WTC11 (cell line): ENCODE measurements around the gene SPTBN4. TPM values are rescaled to one million over a fixed set of nuclear protein-coding genes. Genes with fewer than 3 reads are reported as not detected.

Source experiments
- ATAC-seq: fragments of 200-7000 bp; cut with Tn5 transposase; 2 replicates; pipeline ENCODE4 v1.10.0; 2021; ENCODE audit warnings: mild to moderate bottlenecking, moderate library complexity
- CTCF ChIA-PET: fragments of 300-600 bp; sonication (Branson Sonifier 250); formaldehyde crosslinking; loops from one replicate; lab custom pipeline; 2021; ENCODE audit warnings: antibody characterized with exemption; lab: Charles Lee
- POLR2A ChIA-PET: fragments of 350-600 bp; sonication (Branson Sonifier 250); formaldehyde crosslinking; loops from one replicate; lab custom pipeline; 2021; ENCODE audit warnings: antibody characterized with exemption; lab: Charles Lee
- DNase-seq: peaks from one replicate; pipeline ENCODE4 v3.0.0; 2021; ENCODE audit warnings: low spot score
- H3K27ac Mint-ChIP-seq: 2 replicates; pipeline ENCODE4 v1.8.0; 2021; ENCODE audit warnings: mixed read lengths
- H3K27me3 Mint-ChIP-seq: 2 replicates; pipeline ENCODE4 v1.8.0; 2021; ENCODE audit warnings: low read depth, mild to moderate bottlenecking, moderate library complexity, mixed read lengths
- H3K36me3 Mint-ChIP-seq: 2 replicates; pipeline ENCODE4 v1.8.0; 2021; ENCODE audit warnings: mixed read lengths
- H3K4me1 Mint-ChIP-seq: 2 replicates; pipeline ENCODE4 v1.8.0; 2022; ENCODE audit warnings: mixed read lengths
- H3K4me3 Mint-ChIP-seq: 2 replicates; pipeline ENCODE4 v1.8.0; 2021; ENCODE audit warnings: mild to moderate bottlenecking, moderate library complexity, mixed read lengths
- H3K9me3 Mint-ChIP-seq: 2 replicates; pipeline ENCODE4 v1.8.0; 2021; ENCODE audit warnings: mixed read lengths
- AFF4 ChIP-seq: sonication (generic); formaldehyde crosslinking; IDR thresholded peaks from 2 replicates; pipeline ENCODE4 v1.8.1; 2023; ENCODE audit warnings: mild to moderate bottlenecking, missing genetic modification reagents, borderline replicate concordance
- ATF6 ChIP-seq: sonication (generic); formaldehyde crosslinking; IDR thresholded peaks from 2 replicates; pipeline ENCODE4 v1.8.1; 2023; ENCODE audit warnings: mild to moderate bottlenecking, missing genetic modification reagents
- CREB1 ChIP-seq: sonication (generic); formaldehyde crosslinking; IDR thresholded peaks from 2 replicates; pipeline ENCODE4 v1.8.0; 2023; ENCODE audit warnings: mild to moderate bottlenecking, missing genetic modification reagents
- E2F5 ChIP-seq: sonication (generic); formaldehyde crosslinking; IDR thresholded peaks from 2 replicates; pipeline ENCODE4 v1.8.1; 2022; ENCODE audit warnings: mild to moderate bottlenecking, moderate library complexity, missing genetic modification reagents
- ELF4 ChIP-seq: sonication (generic); formaldehyde crosslinking; IDR thresholded peaks from 2 replicates; pipeline ENCODE4 v1.8.1; 2022; ENCODE audit warnings: low read depth, mild to moderate bottlenecking, moderate library complexity, missing genetic modification reagents
- FOXJ3 ChIP-seq: sonication (generic); formaldehyde crosslinking; IDR thresholded peaks from 2 replicates; pipeline ENCODE4 v1.9.0; 2021; ENCODE audit warnings: missing genetic modification reagents, mild to moderate bottlenecking, borderline replicate concordance
- FOXP1 ChIP-seq: sonication (generic); formaldehyde crosslinking; IDR thresholded peaks from 2 replicates; pipeline ENCODE4 v1.8.0; 2022; ENCODE audit warnings: missing genetic modification reagents, mild to moderate bottlenecking, moderate library complexity, borderline replicate concordance
- JUN ChIP-seq: sonication (generic); formaldehyde crosslinking; IDR thresholded peaks from 2 replicates; pipeline ENCODE4 v1.8.0; 2023; ENCODE audit warnings: mild to moderate bottlenecking, missing genetic modification reagents
- MAX ChIP-seq: sonication (generic); formaldehyde crosslinking; IDR thresholded peaks from 2 replicates; pipeline ENCODE4 v1.8.0; 2022; ENCODE audit warnings: mild to moderate bottlenecking, missing genetic modification reagents
- MYBL2 ChIP-seq: sonication (generic); formaldehyde crosslinking; IDR thresholded peaks from 2 replicates; pipeline ENCODE4 v1.8.1; 2023; ENCODE audit warnings: mild to moderate bottlenecking, moderate library complexity, missing genetic modification reagents
- NFYB ChIP-seq: sonication (generic); formaldehyde crosslinking; conservative IDR thresholded peaks from 2 replicates; pipeline ENCODE4 v1.8.0; 2022; ENCODE audit warnings: low read depth, missing genetic modification reagents
- SMAD4 ChIP-seq: sonication (generic); formaldehyde crosslinking; IDR thresholded peaks from 2 replicates; pipeline ENCODE4 v1.8.0; 2022; ENCODE audit warnings: mild to moderate bottlenecking, missing genetic modification reagents
- ZMAT4 ChIP-seq: fragments of 250-450 bp; sonication (Bioruptor Pico); IDR thresholded peaks from 2 replicates; pipeline ENCODE4 v1.9.0; 2021; ENCODE audit warnings: mild to moderate bottlenecking
- ZNF263 ChIP-seq: sonication (generic); formaldehyde crosslinking; IDR thresholded peaks from 2 replicates; pipeline ENCODE4 v1.8.1; 2022; ENCODE audit warnings: low read depth, mild to moderate bottlenecking, moderate library complexity, missing genetic modification reagents
- ZNF281 ChIP-seq: sonication (generic); formaldehyde crosslinking; IDR thresholded peaks from 2 replicates; pipeline ENCODE4 v1.8.0; 2023; ENCODE audit warnings: mild to moderate bottlenecking, missing genetic modification reagents
- ZNF425 ChIP-seq: fragments of 250-450 bp; sonication (Bioruptor Pico); conservative IDR thresholded peaks from 2 replicates; pipeline ENCODE4 v1.9.0; 2021; ENCODE audit warnings: mild to moderate bottlenecking
- ZNF512 ChIP-seq: sonication (generic); formaldehyde crosslinking; IDR thresholded peaks from 2 replicates; pipeline ENCODE4 v1.8.1; 2022; ENCODE audit warnings: missing genetic modification reagents, borderline replicate concordance
- total RNA-seq: library from RNA; stranded (reverse); gene quantifications from 3 replicates; pipeline ENCODE4 v1.2.3, GENCODE V29; 2021

SPTBN4 gene
- total RNA-seq, 1 experiment from 2014 or later, result 2.8 TPM

GRCh38 chr19:40607311-40608239 is 140.8 kb downstream of the SPTBN4 start (continued):
- 0 out of 2 replicates have a peak, but pooled peaks have one; percentile 50 for TF ChIP-seq JUN (CRISPR knock-in tag)
- peak; percentile 90 for TF ChIP-seq MAX (CRISPR knock-in tag)
- TF ChIP-seq ATF6 (CRISPR knock-in tag), result no peak
- no peak for TF ChIP-seq FOXJ3
- no peak for TF ChIP-seq ELF4
- peak; percentile 44; the same call in 1 of the 2 replicates for TF ChIP-seq FOXP1
- TF ChIP-seq ZNF263, result no peak
- no peak for TF ChIP-seq MYBL2

GRCh38 chr19:40608240-40608621 is 141.4 kb downstream of the SPTBN4 start:
- peaks cover 3% of the 10 kb centered on the region; the same call in 1 of the 2 replicates for H3K36me3 Mint-ChIP-seq
- H3K9me3 Mint-ChIP-seq, result no peaks in the 10 kb centered on the region
- no peak overlapping the region for H3K27ac Mint-ChIP-seq
- no peak for TF ChIP-seq E2F5 (CRISPR knock-in tag)
- TF ChIP-seq SMAD4 (CRISPR knock-in tag), result no peak
- no peak for TF ChIP-seq FOXJ3
- TF ChIP-seq ZNF425, result no peak
- no peak for TF ChIP-seq NFYB (CRISPR knock-in tag)
- no peak for TF ChIP-seq ZNF281 (CRISPR knock-in tag)
- TF ChIP-seq ZMAT4 (CRISPR knock-in tag), result no peak
- no peak for TF ChIP-seq ATF6 (CRISPR knock-in tag)
- TF ChIP-seq FOXP1, result no peak
- TF ChIP-seq AFF4 (CRISPR knock-in tag), result no peak
- no peak for TF ChIP-seq CREB1 (CRISPR knock-in tag)
- TF ChIP-seq ZNF512 (CRISPR knock-in tag), result no peak
- H3K27me3 Mint-ChIP-seq, result peaks cover 92% of the 10 kb centered on the region
- ATAC-seq, result no peak
- peak overlapping the region; percentile 51; the same call in 1 of the 2 replicates for H3K4me3 Mint-ChIP-seq
- POLR2A ChIA-PET, result interaction anchor here (0.6 kb wide), 1 partner anchor 16 kb away, joined by 5 read pairs; no protein-coding TSS in a partner anchor
- CTCF ChIA-PET, result interaction anchor here (1.4 kb wide), 1 partner anchor 26 kb away, joined by 4 read pairs; no protein-coding TSS in a partner anchor
- peaks cover 45% of the 10 kb centered on the region for H3K4me1 Mint-ChIP-seq
- DNase-seq, result no peak
